ENCODE measurements around the gene GSPT1. TPM values are rescaled to one million over a fixed set of nuclear protein-coding genes. Genes with fewer than 3 reads are reported as not detected.

The GSPT1 gene
- total RNA-seq, 2 experiments from 2014 or later, result 257 to 269 TPM

GRCh38 chr16:11950388-11950787 lies 34.6 kb upstream of the GSPT1 start:
- POLR2A ChIA-PET, result no interaction called here
- H3K27ac Mint-ChIP-seq, result no peak overlapping the region

GRCh38 chr16:11949527-11949926 lies 33.8 kb upstream of the GSPT1 start:
- Mint-ChIP-seq H3K36me3 (ENCODE audit: low read depth) (no peaks in the 10 kb centered on the region), H3K4me1 (ENCODE audit: low read depth) (no peaks in the 10 kb centered on the region), H3K4me3 (no peak overlapping the region), H3K27me3 (no peaks in the 10 kb centered on the region), H3K9me3 (no peaks in the 10 kb centered on the region), H3K27ac (no peak overlapping the region)
- no peaks in the 10 kb centered on the region for H3K27me3 ChIP-seq (ENCODE audit: control insufficient read depth in 1 of 2, insufficient read depth in 2 of 2, low read length in 2 of 2)
- CTCF ChIA-PET, result interaction anchor here (1.7 kb wide), 1 partner anchor 118 kb away, joined by 8 read pairs; no protein-coding TSS in a partner anchor
- H3K4me1 ChIP-seq (ENCODE audit: insufficient read depth, low read length), result no peaks in the 10 kb centered on the region
- POLR2A ChIA-PET, result no interaction called here
- intact Hi-C loops (cut with DNase I, micrococcal nuclease), result loop anchor here (1.0 to 2.0 kb wide), 2 partner anchors 119 kb away; no protein-coding TSS in a partner anchor
- H3K4me3 ChIP-seq (ENCODE audit: low read length), result no peak overlapping the region
- no peak overlapping the region for H3K27ac ChIP-seq (ENCODE audit: low read depth in 1 of 2, low read length in 2 of 2)
- no peaks in the 10 kb centered on the region for H3K9me3 ChIP-seq (ENCODE audit: control insufficient read depth in 1 of 2, insufficient read depth in 1 of 2, low read length in 2 of 2)
- ATAC-seq (ENCODE audit: poor library complexity), result peak; percentile 48
- no peaks in the 10 kb centered on the region for H3K36me3 ChIP-seq (ENCODE audit: insufficient read depth, low read length)
- DNase-seq, result peak in 4 of 14 experiments; percentile 5 to 52 (median 25)
- peak; percentile 21 for TF ChIP-seq CTCF (IDR thresholded peaks at IDR 0.05)

More at GRCh38 chr16:11950388-11950787, 34.6 kb upstream of the GSPT1 start:
- Mint-ChIP-seq H3K9me3 (no peaks in the 10 kb centered on the region), H3K4me3 (no peak overlapping the region), H3K36me3 (ENCODE audit: low read depth) (no peaks in the 10 kb centered on the region), H3K27me3 (no peaks in the 10 kb centered on the region), H3K4me1 (ENCODE audit: low read depth) (no peaks in the 10 kb centered on the region)
- no peak overlapping the region for H3K4me3 ChIP-seq (ENCODE audit: low read length)
- DNase-seq (no peak), ATAC-seq (ENCODE audit: poor library complexity) (no peak)
- intact Hi-C loops (cut with DNase I, micrococcal nuclease), result no loop called here
- H3K27ac ChIP-seq (ENCODE audit: low read depth in 1 of 2, low read length in 2 of 2), result no peak overlapping the region
- no peaks in the 10 kb centered on the region for H3K9me3 ChIP-seq (ENCODE audit: control insufficient read depth in 1 of 2, insufficient read depth in 1 of 2, low read length in 2 of 2)
- H3K27me3 ChIP-seq (ENCODE audit: control insufficient read depth in 1 of 2, insufficient read depth in 2 of 2, low read length in 2 of 2), result no peaks in the 10 kb centered on the region
- TF ChIP-seq CTCF (IDR thresholded peaks at IDR 0.05), result no peak
- no peaks in the 10 kb centered on the region for H3K36me3 ChIP-seq (ENCODE audit: insufficient read depth, low read length)
- CTCF ChIA-PET, result no interaction called here
- H3K4me1 ChIP-seq (ENCODE audit: insufficient read depth, low read length), result no peaks in the 10 kb centered on the region

GRCh38 chr16:11948819-11949218 lies 33.1 kb upstream of the GSPT1 start:
- Mint-ChIP-seq H3K27ac (no peak overlapping the region), H3K9me3 (no peaks in the 10 kb centered on the region), H3K36me3 (ENCODE audit: low read depth) (no peaks in the 10 kb centered on the region), H3K27me3 (no peaks in the 10 kb centered on the region), H3K4me1 (ENCODE audit: low read depth) (no peaks in the 10 kb centered on the region), H3K4me3 (no peak overlapping the region)
- Histone ChIP-seq H3K4me1 (ENCODE audit: insufficient read depth, low read length) (no peaks in the 10 kb centered on the region), H3K9me3 (ENCODE audit: control insufficient read depth in 1 of 2, insufficient read depth in 1 of 2, low read length in 2 of 2) (no peaks in the 10 kb centered on the region), H3K36me3 (ENCODE audit: insufficient read depth, low read length) (no peaks in the 10 kb centered on the region), H3K4me3 (ENCODE audit: low read length) (no peak overlapping the region), H3K27ac (ENCODE audit: low read depth in 1 of 2, low read length in 2 of 2) (no peak overlapping the region), H3K27me3 (ENCODE audit: control insufficient read depth in 1 of 2, insufficient read depth in 2 of 2, low read length in 2 of 2) (no peaks in the 10 kb centered on the region)
- ChIA-PET POLR2A (no interaction called here), CTCF (interaction anchor here (1.7 kb wide), 1 partner anchor 119 kb away, joined by 8 read pairs; no protein-coding TSS in a partner anchor)
- TF ChIP-seq CTCF (IDR thresholded peaks at IDR 0.05), result no peak
- ATAC-seq (ENCODE audit: poor library complexity) (no peak), DNase-seq (no peak)
- intact Hi-C loops (cut with DNase I, micrococcal nuclease), result loop anchor here (1.0 to 2.0 kb wide), 2 partner anchors 119 to 120 kb away; no protein-coding TSS in a partner anchor
